Stimulated activated CD4-positive, alpha-beta T cell treated with anti-CD3 and anti-CD28 coated beads, Interleukin-1b, Interleukin-23, amount 100 ng/mL, for 48 hours (primary cell): ENCODE results near the gene CFAP70.

Experiments
- DNase-seq: peaks from one replicate; pipeline ENCODE4 v3.0.0-alpha.2; 2020

Gene CFAP70

DNA sequence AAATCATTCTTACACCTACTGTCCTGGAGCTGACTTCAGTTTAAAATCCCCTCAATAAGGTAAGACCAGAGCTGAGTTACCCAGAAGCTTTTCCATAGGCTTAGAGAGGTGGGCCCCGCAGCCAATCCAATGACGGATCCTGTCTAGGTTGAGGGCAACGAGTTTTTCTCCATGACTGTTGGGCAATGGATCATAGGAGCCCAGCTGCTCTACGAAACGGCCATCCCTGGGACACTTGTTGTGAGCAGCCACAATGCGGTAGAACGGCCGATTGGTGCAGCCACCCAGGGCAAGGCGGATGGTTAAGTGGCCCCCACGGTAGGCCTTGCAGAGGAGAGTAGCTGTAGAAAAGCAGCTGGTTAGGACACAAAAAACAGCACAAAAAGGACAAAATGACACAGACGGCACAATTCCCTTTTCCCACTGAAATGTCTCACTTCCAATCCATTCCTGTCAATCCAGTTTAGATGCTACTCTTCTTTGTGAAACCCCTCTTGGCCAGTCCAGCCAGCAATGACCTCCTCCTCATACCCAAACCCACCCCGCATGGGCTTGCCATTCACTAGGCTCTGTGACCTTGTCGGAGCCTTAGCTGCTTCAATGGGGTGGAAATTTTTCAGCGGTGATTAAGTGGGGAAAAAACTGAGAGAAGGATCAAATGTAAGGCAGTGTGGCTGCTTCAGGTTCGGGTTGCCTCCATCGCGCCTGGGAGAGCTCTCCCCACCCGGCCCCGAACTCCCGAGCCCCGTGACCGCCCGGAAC, 106.8 kb downstream of the CFAP70 start:
- peak; percentile 45 for DNase-seq

DNA sequence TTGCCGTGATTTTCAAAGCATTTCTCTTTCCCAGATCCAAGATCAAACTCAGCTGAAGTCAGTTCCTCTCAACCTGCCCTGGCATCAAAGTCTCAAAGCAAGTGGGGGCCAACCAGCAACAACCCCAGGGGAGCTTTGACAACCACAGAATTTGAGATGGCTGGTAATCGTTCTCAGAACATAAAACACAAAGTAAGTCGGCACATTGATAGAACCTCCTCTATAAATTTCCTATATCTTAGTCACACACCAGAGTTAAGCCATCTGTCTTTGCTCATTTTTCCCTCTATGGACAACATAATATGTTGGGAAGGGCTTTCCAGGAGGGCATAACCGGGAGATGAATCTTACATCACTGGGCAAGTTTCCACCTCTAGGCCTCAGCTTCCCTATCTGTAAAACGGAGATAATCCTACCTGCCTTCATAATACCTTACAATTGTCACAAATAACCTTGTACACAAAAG, 110.4 kb downstream of the CFAP70 start:
- DNase-seq, result no peak

DNA sequence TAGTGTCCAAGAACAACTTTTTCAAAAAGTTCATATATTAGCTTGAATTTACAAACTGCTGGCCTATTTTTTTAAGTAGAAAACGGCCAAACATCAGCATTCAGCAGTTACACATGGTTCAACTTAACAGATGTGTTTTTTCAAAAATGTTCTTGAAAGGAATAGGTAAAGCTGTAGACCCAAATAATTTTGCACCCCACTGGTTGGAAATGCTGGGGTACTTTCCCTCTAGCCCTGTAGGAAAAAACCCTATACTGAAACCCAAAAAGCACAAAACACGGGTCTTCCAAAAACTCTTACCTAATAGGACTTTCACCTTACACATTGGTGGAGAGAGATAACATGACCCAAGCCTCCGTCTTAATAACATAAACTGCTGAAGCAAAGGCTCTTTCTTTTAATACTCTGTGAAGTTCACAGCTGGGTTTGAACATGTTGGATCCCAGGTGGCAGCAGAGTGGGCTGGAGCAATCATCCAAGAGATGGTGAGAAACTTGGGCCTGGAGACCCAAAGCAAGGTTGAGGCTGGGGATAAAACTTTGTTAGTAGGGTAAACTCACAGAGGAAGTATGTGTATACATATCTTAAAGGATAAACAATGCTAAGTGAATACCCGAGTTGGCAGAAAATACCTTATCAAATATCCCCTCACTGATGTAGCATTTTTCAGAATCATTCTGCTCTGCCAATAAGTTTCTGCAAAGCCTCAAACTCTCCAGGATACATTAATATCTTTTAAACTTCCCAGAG, 111.0 kb downstream of the CFAP70 start:
- DNase-seq, result no peak

GRCh38 chr10:73246646-73247508, 111.8 kb downstream of the CFAP70 start, which contains the start of gene DNAJC9:
DNAJC9 (minus strand) TSS chr10:73247255; CDS start chr10:73247189, 66 bp downstream.
- peak; percentile 97 for DNase-seq

DNA sequence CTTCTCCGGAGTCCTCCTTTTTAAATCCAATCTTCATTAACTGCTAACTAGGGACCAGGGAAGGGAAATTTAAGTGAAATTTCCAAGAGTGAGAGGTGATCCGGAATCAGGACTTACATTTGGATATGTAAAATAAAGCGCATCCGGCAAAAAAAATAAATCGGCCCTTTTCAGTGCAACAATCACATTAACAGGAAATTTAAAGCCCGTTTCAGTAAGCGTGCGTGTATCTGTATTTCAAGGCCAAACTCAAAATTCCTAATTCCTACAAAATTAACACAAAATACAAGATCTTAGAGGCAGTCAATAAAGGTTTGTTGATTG, 112.4 kb downstream of the CFAP70 start:
- DNase-seq, result no peak

- no peak for DNase-seq
Observed at GRCh38 chr10:73244866-73245477, 113.7 kb downstream of the CFAP70 start.

- no peak for DNase-seq
Observed at GRCh38 chr10:73239908-73240307, 118.8 kb downstream of the CFAP70 start.

GRCh38 chr10:73238990-73239566, 119.6 kb downstream of the CFAP70 start:
- no peak for DNase-seq

GRCh38 chr10:73234695-73235094, 124.0 kb downstream of the CFAP70 start:
- no peak for DNase-seq

DNA sequence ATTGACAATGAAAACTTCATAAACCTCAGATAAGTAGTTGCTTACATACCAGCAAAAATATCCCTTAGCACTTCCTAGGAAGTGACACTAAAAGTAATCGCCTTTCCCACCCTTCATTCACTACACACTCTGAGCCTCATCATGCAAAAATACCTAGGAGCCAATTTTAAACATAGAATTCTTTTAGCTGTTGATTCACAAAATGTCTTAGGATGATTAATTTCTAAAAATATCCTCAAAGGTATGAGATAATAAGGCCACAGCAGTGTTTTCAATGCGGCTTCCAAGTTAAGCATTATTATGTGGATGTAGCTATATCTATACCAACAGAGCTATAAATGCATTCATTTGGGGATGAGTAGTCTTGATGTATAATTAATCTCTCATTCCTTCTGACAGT, 124.8 kb downstream of the CFAP70 start:
- DNase-seq, result no peak

- no peak for DNase-seq
Observed at GRCh38 chr10:73232887-73233286, 125.8 kb downstream of the CFAP70 start.

GRCh38 chr10:73229567-73229966, 129.1 kb downstream of the CFAP70 start:
- no peak for DNase-seq

DNA sequence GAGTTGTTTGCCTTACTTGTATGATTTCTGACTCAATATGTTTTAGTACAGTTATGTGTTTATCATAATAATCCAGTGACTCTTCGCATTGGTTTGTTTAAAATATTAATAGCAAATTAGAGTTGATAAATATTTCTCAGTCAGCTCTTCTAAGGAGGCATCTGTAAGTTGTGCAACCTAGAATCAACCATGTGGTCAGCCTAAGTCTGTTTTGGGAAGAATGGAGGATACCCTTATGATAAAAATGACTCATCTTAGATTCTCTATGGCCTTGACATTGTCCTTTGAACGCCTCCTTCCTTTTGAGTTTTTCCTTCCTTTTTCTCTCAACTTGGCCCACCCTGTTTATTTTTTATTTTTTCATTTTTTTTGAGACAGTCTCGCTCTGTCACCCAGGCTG, 130.4 kb downstream of the CFAP70 start:
- DNase-seq, result no peak

DNA sequence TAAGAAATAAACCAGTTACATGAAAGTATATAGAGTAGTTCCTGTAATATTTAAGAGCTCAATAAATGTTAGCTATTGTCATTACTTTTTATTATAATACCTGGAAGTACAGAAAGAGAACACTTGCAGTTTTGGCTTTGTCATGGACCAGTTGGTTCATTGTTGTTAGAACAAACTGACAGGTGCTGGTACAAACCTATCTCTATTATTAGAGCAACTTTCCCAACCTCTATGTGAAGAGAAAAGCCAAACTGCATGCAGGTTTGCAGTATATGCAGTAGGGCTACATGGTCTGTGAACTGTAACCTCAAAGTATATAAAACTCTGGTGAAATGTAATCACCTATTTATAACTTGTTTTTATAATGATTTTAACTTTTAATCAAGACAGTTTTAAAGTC, 132.0 kb downstream of the CFAP70 start:
- DNase-seq, result no peak

GRCh38 chr10:73225518-73225917, 133.1 kb downstream of the CFAP70 start:
- no peak for DNase-seq

DNA sequence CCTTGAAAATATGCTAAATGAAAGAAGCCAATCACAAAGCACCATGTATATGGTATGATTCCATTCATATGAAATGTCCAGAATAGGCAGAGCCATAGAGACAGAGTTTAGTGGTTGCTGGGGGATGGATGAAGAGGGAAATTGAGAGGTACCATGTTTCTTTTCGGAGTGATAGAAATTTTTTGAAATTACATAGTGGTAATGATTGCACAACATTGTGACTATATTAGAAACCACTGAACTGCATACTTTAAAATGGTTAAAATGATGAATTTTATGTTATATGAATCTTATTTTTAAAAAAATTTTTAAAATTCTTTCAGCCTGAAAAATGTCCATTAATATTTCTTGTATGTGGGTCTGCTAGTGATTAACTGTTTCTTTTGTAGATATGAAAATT, 137.7 kb downstream of the CFAP70 start:
- DNase-seq, result no peak

- DNase-seq, result no peak
Observed at GRCh38 chr10:73219384-73219783, 139.3 kb downstream of the CFAP70 start.

GRCh38 chr10:73218431-73219191, 140.1 kb downstream of the CFAP70 start:
- DNase-seq, result no peak

- DNase-seq, result no peak
Observed at GRCh38 chr10:73217628-73218027, 141.0 kb downstream of the CFAP70 start.

DNA sequence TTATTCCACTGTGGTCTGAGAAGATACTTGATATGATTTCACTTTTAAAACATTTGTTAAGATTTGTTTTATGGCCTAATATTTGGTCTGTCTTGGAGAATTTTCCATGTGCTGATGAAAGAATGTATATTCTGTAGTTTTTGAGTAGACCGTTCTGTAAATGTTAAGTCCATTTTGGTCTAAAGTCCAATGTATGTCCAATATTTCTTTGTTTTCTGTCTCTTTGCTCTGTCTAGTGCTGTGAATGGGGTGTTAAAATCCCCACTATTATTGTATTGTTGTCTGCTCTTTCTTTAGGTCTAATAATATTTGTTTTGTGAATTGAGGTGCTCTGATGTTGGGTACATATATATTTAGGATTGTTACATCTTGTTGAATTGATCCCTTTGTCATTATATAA, 142.9 kb downstream of the CFAP70 start:
- no peak for DNase-seq

DNA sequence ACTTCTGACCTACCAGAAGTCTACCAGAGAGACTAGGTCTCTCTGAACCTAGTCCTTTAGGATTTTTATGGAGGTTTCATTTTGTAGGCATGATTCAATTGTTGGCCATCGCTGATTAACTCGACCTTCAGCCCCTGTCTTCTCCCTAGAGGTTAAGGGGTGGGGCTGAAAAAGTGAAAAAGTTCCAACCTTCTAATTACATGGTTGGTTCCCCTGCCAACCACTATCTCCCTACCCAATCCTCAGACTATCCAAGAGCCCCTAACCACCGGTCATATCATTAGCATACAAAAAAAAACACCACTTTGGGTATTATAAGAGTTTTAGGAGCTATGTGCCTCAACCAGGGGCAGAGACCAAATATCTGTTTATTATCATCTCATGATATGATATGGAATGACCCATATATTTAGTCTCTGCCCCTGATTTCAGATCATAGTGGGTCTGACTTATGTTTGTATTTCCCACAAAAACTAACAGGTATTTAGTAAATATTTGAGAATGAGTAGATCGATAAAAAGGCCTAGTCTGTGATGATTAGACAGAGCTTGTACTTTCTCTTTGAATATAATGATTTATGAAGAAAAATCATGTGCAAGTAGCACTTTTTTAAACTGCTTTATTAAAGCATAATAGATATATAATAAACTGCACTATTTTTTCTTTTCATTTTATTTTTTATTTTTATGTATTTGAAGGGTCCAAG, 147.4 kb downstream of the CFAP70 start:
- DNase-seq, result no peak
